ENCODE results near the gene BICD1.

GRCh38 chr12:32223941-32224340 is 117.3 kb downstream of the BICD1 start:
- TF ChIP-seq, protein P1, sequence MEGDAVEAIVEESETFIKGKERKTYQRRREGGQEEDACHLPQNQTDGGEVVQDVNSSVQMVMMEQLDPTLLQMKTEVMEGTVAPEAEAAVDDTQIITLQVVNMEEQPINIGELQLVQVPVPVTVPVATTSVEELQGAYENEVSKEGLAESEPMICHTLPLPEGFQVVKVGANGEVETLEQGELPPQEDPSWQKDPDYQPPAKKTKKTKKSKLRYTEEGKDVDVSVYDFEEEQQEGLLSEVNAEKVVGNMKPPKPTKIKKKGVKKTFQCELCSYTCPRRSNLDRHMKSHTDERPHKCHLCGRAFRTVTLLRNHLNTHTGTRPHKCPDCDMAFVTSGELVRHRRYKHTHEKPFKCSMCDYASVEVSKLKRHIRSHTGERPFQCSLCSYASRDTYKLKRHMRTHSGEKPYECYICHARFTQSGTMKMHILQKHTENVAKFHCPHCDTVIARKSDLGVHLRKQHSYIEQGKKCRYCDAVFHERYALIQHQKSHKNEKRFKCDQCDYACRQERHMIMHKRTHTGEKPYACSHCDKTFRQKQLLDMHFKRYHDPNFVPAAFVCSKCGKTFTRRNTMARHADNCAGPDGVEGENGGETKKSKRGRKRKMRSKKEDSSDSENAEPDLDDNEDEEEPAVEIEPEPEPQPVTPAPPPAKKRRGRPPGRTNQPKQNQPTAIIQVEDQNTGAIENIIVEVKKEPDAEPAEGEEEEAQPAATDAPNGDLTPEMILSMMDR (IDR thresholded peaks at IDR 0.05; ENCODE audit: low read depth, low read length, poor library complexity, severe bottlenecking), result no peak
- TF ChIP-seq EZH2phosphoT487 (IDR thresholded peaks at IDR 0.05; ENCODE audit: borderline replicate concordance, low read length), result no peak

Data from DOHH2 (cell line).